Measurements from ENCODE around the gene EXOC2.
"Not testable (repeated sequence)": the region's sequence is repeated elsewhere in the genome, so short reads cannot be mapped to it uniquely, and the experiment has no call there.

- TF ChIP-seq CTCF, POLR2A (IDR thresholded peaks at IDR 0.05): not testable (repeated sequence)
Measured at GRCh38 chr6:561335-561734, 131.6 kb downstream of the EXOC2 start.
